Measurements from ENCODE around the gene IQCE. TPM values are rescaled to one million over a fixed set of nuclear protein-coding genes. Genes with fewer than 3 reads are reported as not detected.
"Not testable (repeated sequence)": the region's sequence is repeated elsewhere in the genome, so short reads cannot be mapped to it uniquely, and the experiment has no call there.

The IQCE gene
- total RNA-seq, 1 donor from 2014 or later: 22.2 TPM

DNA sequence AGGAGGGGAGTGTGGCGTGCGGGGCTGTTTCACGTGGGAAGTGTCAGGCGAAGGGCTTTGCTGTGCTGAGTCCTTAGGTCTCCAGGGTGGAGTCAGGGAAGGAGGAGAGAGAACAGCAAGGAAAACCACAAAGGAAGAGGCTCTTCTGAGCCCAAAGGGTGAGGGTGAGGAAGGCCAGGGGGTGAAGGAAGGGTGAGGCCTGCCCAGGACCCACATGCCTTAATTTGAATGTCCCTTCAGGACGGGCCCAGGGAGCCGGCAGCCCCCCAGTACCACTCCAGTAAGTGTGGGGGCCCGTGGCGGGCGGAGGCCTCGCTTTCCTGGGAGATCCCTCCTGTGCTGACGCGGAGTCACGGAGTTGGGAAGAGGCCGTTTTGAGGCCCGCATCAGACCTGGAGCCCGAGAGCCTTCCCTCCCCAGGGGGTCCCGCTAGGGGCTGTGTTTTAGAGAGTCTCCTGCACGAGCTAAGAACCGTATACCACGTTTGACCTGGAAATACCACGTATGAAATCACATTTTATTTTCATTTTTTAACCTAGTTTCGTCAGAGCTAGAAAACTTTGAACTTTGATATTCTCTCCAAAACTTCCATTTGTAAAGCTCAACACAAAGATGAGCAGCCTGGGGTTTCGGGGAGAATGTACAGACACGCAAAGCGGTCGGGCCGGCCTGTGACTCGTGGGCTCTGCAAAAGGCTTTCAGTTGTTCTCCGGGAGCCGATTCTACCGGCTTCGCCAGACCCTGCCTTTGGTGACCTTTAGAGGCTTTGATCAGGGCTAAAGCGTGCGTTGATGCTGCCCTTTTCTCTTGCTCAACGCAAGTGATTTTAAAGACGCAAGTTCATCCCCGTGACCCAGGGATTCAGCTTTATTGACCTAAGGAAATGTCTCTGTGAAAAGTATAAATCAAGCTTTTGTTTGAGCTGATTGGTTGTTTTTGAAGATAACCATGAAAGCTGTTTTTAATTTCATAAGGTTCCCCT, 49.4 kb downstream of the IQCE start:
- Histone ChIP-seq H3K27ac (peak overlapping the region; percentile 69), H3K27me3 (no peaks in the 10 kb centered on the region), H3K36me3 (no peaks in the 10 kb centered on the region), H3K9me3 (no peaks in the 10 kb centered on the region), H3K4me1 (peaks cover 24% of the 10 kb centered on the region), H3K4me3 (no peak overlapping the region)
- ATAC-seq (no peak), DNase-seq (no peak)
- intact Hi-C loops (cut with DNase I): no loop called here
- TF ChIP-seq, protein P1, sequence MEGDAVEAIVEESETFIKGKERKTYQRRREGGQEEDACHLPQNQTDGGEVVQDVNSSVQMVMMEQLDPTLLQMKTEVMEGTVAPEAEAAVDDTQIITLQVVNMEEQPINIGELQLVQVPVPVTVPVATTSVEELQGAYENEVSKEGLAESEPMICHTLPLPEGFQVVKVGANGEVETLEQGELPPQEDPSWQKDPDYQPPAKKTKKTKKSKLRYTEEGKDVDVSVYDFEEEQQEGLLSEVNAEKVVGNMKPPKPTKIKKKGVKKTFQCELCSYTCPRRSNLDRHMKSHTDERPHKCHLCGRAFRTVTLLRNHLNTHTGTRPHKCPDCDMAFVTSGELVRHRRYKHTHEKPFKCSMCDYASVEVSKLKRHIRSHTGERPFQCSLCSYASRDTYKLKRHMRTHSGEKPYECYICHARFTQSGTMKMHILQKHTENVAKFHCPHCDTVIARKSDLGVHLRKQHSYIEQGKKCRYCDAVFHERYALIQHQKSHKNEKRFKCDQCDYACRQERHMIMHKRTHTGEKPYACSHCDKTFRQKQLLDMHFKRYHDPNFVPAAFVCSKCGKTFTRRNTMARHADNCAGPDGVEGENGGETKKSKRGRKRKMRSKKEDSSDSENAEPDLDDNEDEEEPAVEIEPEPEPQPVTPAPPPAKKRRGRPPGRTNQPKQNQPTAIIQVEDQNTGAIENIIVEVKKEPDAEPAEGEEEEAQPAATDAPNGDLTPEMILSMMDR (IDR thresholded peaks at IDR 0.05): no peak

DNA sequence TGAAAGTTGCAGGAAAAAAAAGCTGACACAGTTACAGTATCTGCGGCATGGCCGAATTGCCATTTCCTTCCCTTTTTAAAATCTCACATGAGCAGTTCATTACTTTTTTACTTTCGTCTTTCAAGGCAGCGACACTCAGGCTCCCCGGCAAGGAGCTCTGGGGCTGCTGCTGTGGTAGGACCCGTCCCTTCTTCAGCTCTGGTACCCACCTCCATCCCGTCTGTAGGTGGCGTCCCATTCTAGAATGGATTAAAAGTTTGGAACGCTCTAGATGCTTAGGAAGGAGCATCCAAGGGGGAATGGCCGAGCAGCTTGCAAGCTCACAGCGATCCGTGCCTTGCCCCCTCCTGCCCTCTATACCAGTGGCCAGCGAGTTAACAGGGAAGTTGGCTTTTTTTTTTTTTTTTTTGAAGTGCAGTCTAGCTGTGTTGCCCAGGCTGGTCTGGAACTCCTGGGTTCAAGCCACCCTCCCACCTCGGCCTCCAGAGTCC, 50.2 kb downstream of the IQCE start:
- TF ChIP-seq, protein P1 (IDR thresholded peaks at IDR 0.05): peak; percentile 28
- H3K36me3 ChIP-seq: no peaks in the 10 kb centered on the region
- peak overlapping the region; percentile 69 for H3K27ac ChIP-seq
- no peak overlapping the region for H3K4me3 ChIP-seq
- intact Hi-C loops (cut with DNase I): no loop called here
- H3K4me1 ChIP-seq: peaks cover 32% of the 10 kb centered on the region
- no peak for DNase-seq
- peak; percentile 46 for ATAC-seq
- H3K27me3 ChIP-seq: no peaks in the 10 kb centered on the region
- no peaks in the 10 kb centered on the region for H3K9me3 ChIP-seq

DNA sequence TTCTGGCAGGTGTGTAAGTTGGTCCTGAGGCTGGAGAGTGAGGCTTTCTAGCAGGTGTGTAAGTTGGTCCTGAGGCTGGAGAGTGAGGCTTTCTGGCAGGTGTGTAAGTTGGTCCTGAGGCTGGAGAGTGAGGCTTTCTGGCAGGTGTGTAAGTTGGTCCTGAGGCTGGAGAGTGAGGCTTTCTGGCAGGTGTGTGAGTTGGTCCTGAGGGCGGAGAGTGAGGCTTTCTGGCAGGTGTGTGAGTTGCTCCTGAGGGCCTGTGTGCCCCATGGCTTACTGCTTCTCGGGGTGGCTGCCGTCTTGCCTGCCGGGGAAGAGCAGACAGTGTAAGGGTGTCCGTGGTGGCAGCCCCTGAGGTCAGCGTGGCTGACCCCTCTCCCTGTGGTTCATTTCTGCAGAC, 50.9 kb downstream of the IQCE start:
- H3K36me3 ChIP-seq; H3K27me3 ChIP-seq; H3K4me3 ChIP-seq; ATAC-seq; intact Hi-C loops (cut with DNase I); H3K9me3 ChIP-seq; DNase-seq: not testable (repeated sequence)
- Histone ChIP-seq H3K4me1 (peaks cover 36% of the 10 kb centered on the region), H3K27ac (peak overlapping the region; percentile 69)

DNA sequence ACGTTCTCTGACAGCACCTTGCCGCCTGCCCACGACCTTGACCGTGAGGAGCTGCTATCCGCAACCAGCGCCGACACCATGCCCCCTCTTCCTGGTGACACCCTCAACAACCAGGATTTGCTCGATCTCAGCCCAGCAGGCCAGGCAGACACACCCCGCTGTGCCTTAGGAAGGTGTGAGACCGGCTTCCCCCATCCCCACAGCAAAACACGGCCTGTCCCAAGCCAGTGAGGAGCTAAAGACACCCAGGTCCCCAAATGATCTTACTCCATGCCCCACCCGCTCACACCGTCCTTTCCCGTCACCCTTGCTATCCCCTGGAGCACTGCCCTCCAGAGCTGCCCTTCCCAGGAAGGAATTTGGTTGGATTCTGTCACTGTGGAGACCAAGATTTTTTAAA, 51.7 kb downstream of the IQCE start:
- Histone ChIP-seq H3K27ac (no peak overlapping the region), H3K9me3 (no peaks in the 10 kb centered on the region), H3K36me3 (no peaks in the 10 kb centered on the region), H3K4me1 (peaks cover 39% of the 10 kb centered on the region), H3K4me3 (no peak overlapping the region), H3K27me3 (no peaks in the 10 kb centered on the region)
- ATAC-seq (no peak), DNase-seq (no peak)
- intact Hi-C loops (cut with DNase I): no loop called here
- TF ChIP-seq, protein P1 (IDR thresholded peaks at IDR 0.05): no peak

DNA sequence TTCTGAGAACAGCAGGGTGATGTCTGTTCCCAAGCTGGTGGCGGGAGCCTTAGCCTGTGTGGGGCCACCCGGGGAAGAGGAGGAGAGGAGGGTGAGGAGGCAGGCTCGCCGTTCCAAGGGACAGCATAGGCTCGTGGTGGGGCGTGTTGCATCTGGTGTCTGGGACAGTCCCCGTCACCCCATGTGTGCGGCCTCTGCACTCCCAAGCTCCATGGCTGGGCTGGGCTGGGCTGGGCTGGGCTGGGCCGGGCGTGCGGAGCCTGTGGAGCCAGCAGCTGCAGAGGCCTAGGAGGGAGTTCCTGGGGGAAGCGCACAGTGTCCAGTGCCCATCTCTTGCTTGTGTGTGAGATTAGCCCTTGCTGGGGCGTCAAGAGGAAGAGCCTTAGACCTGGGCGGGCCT, 52.1 kb downstream of the IQCE start:
- Histone ChIP-seq H3K9me3 (no peaks in the 10 kb centered on the region), H3K4me1 (peaks cover 37% of the 10 kb centered on the region), H3K27ac (no peak overlapping the region), H3K4me3 (no peak overlapping the region), H3K27me3 (no peaks in the 10 kb centered on the region), H3K36me3 (no peaks in the 10 kb centered on the region)
- ATAC-seq: no peak
- intact Hi-C loops (cut with DNase I): no loop called here
- no peak for DNase-seq
- TF ChIP-seq, protein P1 (IDR thresholded peaks at IDR 0.05): no peak

DNA sequence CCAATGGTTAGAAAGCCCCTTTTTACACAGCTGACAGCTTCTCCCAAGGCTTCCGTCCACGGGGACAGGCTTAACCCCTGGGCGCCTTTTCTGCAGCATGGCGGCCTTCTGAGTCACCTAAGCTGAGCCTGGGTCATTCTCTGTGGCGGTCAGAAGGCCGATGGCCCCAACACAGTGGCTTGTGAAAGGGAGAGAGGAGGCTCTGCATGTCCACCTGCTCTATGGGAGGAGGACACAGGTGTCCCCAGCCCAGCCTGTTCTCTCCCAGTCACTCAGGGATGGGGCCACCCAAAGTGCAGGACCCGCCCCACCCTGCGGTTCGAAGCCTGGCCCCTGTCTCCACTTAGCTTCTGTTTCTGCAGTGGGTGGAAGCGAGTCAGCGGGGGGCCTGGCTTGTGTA, 52.6 kb downstream of the IQCE start:
- TF ChIP-seq, protein P1 (IDR thresholded peaks at IDR 0.05): no peak
- H3K27ac ChIP-seq: no peak overlapping the region
- H3K4me3 ChIP-seq: no peak overlapping the region
- H3K9me3 ChIP-seq: no peaks in the 10 kb centered on the region
- no peaks in the 10 kb centered on the region for H3K36me3 ChIP-seq
- peaks cover 32% of the 10 kb centered on the region for H3K4me1 ChIP-seq
- DNase-seq: no peak
- ATAC-seq: no peak
- no peaks in the 10 kb centered on the region for H3K27me3 ChIP-seq
- intact Hi-C loops (cut with DNase I): no loop called here
